HCT116 (cell line): Measurements from ENCODE around the gene C18orf32. TPM values are rescaled to one million over a fixed set of nuclear protein-coding genes. Genes with fewer than 3 reads are reported as not detected.

Experiments used
- ATAC-seq: fragments of 200-7000 bp; cut with Tn5 transposase; 2 replicates; pipeline ENCODE4 v1.9.1; 2020; ENCODE audit warnings: mild to moderate bottlenecking, moderate library complexity
- BruUV-seq: library from RNA; stranded (reverse); fragments of 400-500 nt; replicated peaks from 2 replicates; lab custom pipeline; 2021; lab: Mats Ljungman, UMichigan
- CTCF ChIA-PET: fragments of 300-600 bp; sonication (Branson Sonifier 250); formaldehyde crosslinking; loops from one replicate; lab custom pipeline; 2021; ENCODE audit warnings: antibody characterized with exemption; lab: Charles Lee
- POLR2A ChIA-PET: fragments of 300-600, 350-600 bp; sonication (Branson Sonifier 250); formaldehyde crosslinking; loops from one replicate; lab custom pipeline; 2021; ENCODE audit warnings: antibody characterized with exemption; lab: Charles Lee
- RAD21 ChIA-PET, 2 experiments: fragments of 300-600 bp; sonication (Branson Sonifier 250); formaldehyde crosslinking; loops; one replicate each; lab custom pipeline; 2023; ENCODE audit warnings: low total read pairs in 2 of 2; ENCODE audit not compliant: uncharacterized antibody in 2 of 2, unreplicated experiment in 2 of 2, low non-redundant PET in 1 of 2; lab: Charles Lee
- DNase-seq: peaks from one replicate; pipeline ENCODE4 v3.0.0-alpha.2; 2010; ENCODE audit warnings: low read depth, low spot score
- H2AFZ ChIP-seq: fragments of 200-600 bp; shearing (Covaris generic), sonication (generic); 2 replicates; pipeline ENCODE4 v1.6.1; 2017; ENCODE audit warnings: low read depth, mixed run types, mixed read lengths, antibody characterized with exemption, low read length; ENCODE audit not compliant: poor library complexity, severe bottlenecking
- H3K27ac ChIP-seq: 2 replicates; pipeline ENCODE4 v1.5.1; 2012; ENCODE audit warnings: low read depth, low read length
- H3K27me3 ChIP-seq: fragments of 200-600 bp; sonication (generic); 2 replicates; pipeline ENCODE4 v1.6.1; 2016; ENCODE audit warnings: mixed run types, low read length, mixed read lengths; ENCODE audit not compliant: insufficient read depth
- H3K36me3 ChIP-seq, 2 experiments: fragments of 200-500 bp in 1 of 2; fragments of 200-600 bp in 1 of 2; sonication (Bioruptor generic) in 1 of 2; sonication (generic) in 1 of 2; 2 replicates each; pipeline versions ENCODE4 v1.5.1 to v1.6.1; 2014 to 2016; ENCODE audit warnings: low read length in 2 of 2, inconsistent platforms in 1 of 2, mixed read lengths in 1 of 2, mixed run types in 1 of 2; ENCODE audit not compliant: insufficient read depth in 2 of 2, control insufficient read depth in 1 of 2
- H3K4me1 ChIP-seq, 2 experiments: fragments of 200-600 bp in 1 of 2; sonication (generic) in 1 of 2; 2 replicates each; pipeline versions ENCODE4 v1.5.1 to v1.6.1; 2012 to 2017; ENCODE audit warnings: low read length in 2 of 2, inconsistent platforms in 1 of 2, mild to moderate bottlenecking in 1 of 2, mixed read lengths in 1 of 2, mixed run types in 1 of 2, moderate library complexity in 1 of 2; ENCODE audit not compliant: insufficient read depth in 2 of 2, control insufficient read depth in 1 of 2
- H3K4me2 ChIP-seq: fragments of 200-600 bp; sonication (generic); 2 replicates; pipeline ENCODE4 v1.6.1; 2017; ENCODE audit warnings: mixed run types, low read length, mixed read lengths
- H3K4me3 ChIP-seq, 2 experiments: fragments of 200-600 bp in 1 of 2; sonication (generic) in 1 of 2; replicated peaks in 1 of 2; 2 replicates each; pipeline ENCODE4 v1.5.1; 2011 to 2016; ENCODE audit warnings: low read length in 2 of 2, control low read depth in 1 of 2, low read depth in 1 of 2, mild to moderate bottlenecking in 1 of 2, mixed read lengths in 1 of 2, mixed run types in 1 of 2
- H3K79me2 ChIP-seq: fragments of 200-600 bp; sonication (generic); 2 replicates; pipeline ENCODE4 v1.6.1; 2017; ENCODE audit warnings: mild to moderate bottlenecking, mixed run types, low read length, moderate library complexity, mixed read lengths; ENCODE audit not compliant: insufficient read depth
- H3K9ac ChIP-seq: fragments of 200-600 bp; sonication (generic); 2 replicates; pipeline ENCODE4 v1.6.1; 2016; ENCODE audit warnings: low read length, mixed read lengths
- H3K9me2 ChIP-seq: fragments of 200-600 bp; sonication (generic), shearing (Covaris generic); 2 replicates; pipeline ENCODE4 v1.6.1; 2017; ENCODE audit warnings: mixed run types, mild to moderate bottlenecking, moderate library complexity; ENCODE audit not compliant: insufficient read depth
- H3K9me3 ChIP-seq, 2 experiments: fragments of 200-500 bp in 1 of 2; fragments of 200-600 bp in 1 of 2; sonication (Bioruptor generic) in 1 of 2; sonication (generic) in 1 of 2; 2 replicates each; pipeline ENCODE4 v1.6.1; 2014 to 2017; ENCODE audit warnings: low read length in 2 of 2, mixed read lengths in 2 of 2, inconsistent platforms in 1 of 2, low read depth in 1 of 2, mild to moderate bottlenecking in 1 of 2, mixed run types in 1 of 2, moderate library complexity in 1 of 2; ENCODE audit not compliant: control insufficient read depth in 1 of 2, insufficient read depth in 1 of 2
- H4K20me1 ChIP-seq: fragments of 200-600 bp; sonication (generic), shearing (Covaris generic); 2 replicates; pipeline ENCODE4 v1.6.1; 2017; ENCODE audit warnings: mixed run types, mild to moderate bottlenecking, moderate library complexity; ENCODE audit not compliant: insufficient read depth
- CBX3 ChIP-seq: IDR thresholded peaks from 2 replicates; pipeline ENCODE4 v1.6.1; 2012; ENCODE audit warnings: low read depth
- CEBPB ChIP-seq: IDR thresholded peaks from 2 replicates; pipeline ENCODE4 v1.6.1; 2012; ENCODE audit warnings: low read depth
- POLR2AphosphoS5 ChIP-seq: IDR thresholded peaks from 2 replicates; pipeline ENCODE4 v1.6.1; 2011; ENCODE audit warnings: mild to moderate bottlenecking, low read depth, low read length, moderate library complexity
- RAD21 ChIP-seq: IDR thresholded peaks from 2 replicates; pipeline ENCODE4 v1.6.1; 2012; ENCODE audit warnings: low read depth, mild to moderate bottlenecking
- intact Hi-C: fragments of 100-400 bp; cut with micrococcal nuclease; formaldehyde crosslinking; loops from 2 replicates; pipeline ENCODE4 v1.10.0; 2022
- total RNA-seq: library from RNA; stranded (reverse); gene quantifications from one replicate; pipeline ENCODE4 v1.2.1, GENCODE V29; 2021; ENCODE audit not compliant: unreplicated experiment
- TF ChIP-seq, protein P1 (sequence below): IDR thresholded peaks from 2 replicates; pipeline ENCODE4 v1.6.1; 2012; ENCODE audit warnings: low read depth

C18orf32 gene
- total RNA-seq, 1 experiment from 2014 or later: 35.0 TPM

DNA sequence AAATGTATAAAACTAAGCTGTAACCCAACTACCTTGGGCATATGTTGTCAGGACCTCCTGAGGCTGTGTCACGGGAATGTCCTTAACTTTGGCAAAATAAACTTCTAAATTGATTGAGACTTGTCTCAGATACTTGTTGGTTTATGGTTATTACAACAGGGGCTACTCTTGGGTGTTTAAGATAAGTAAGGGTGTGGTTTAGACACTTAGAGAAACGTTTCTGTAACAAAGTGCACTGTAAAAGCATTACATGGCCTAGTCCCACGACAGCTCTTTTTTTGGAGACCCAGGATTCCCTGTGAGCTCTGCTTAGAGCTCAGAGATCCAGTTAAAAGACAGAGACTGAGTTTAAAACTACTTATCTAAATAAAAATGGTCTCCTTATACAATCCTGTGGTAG lies 42.6 kb upstream of the C18orf32 start:
- Histone ChIP-seq H3K9ac (no peak overlapping the region), H3K4me2 (no peak overlapping the region), H3K79me2 (no peaks in the 10 kb centered on the region), H4K20me1 (no peaks in the 10 kb centered on the region), H3K9me3 (no peaks in the 10 kb centered on the region), H3K4me1 (no peaks in the 10 kb centered on the region; a peak in 1 of 4 replicates), H3K27ac (no peak overlapping the region), H3K4me3 (no peak overlapping the region), H3K36me3 (no peaks in the 10 kb centered on the region), H2AFZ (no peak overlapping the region), H3K27me3 (no peaks in the 10 kb centered on the region), H3K9me2 (no peaks in the 10 kb centered on the region)
- RAD21 ChIA-PET: no interaction called here
- no TSS peak for BruUV-seq
- DNase-seq (no peak), ATAC-seq (no peak)
- POLR2A ChIA-PET: no interaction called here
- intact Hi-C loops: no loop called here
- CTCF ChIA-PET: no interaction called here
- TF ChIP-seq POLR2AphosphoS5 (no peak), CEBPB (no peak), CBX3 (no peak), RAD21 (no peak)
- TF ChIP-seq, protein P1, sequence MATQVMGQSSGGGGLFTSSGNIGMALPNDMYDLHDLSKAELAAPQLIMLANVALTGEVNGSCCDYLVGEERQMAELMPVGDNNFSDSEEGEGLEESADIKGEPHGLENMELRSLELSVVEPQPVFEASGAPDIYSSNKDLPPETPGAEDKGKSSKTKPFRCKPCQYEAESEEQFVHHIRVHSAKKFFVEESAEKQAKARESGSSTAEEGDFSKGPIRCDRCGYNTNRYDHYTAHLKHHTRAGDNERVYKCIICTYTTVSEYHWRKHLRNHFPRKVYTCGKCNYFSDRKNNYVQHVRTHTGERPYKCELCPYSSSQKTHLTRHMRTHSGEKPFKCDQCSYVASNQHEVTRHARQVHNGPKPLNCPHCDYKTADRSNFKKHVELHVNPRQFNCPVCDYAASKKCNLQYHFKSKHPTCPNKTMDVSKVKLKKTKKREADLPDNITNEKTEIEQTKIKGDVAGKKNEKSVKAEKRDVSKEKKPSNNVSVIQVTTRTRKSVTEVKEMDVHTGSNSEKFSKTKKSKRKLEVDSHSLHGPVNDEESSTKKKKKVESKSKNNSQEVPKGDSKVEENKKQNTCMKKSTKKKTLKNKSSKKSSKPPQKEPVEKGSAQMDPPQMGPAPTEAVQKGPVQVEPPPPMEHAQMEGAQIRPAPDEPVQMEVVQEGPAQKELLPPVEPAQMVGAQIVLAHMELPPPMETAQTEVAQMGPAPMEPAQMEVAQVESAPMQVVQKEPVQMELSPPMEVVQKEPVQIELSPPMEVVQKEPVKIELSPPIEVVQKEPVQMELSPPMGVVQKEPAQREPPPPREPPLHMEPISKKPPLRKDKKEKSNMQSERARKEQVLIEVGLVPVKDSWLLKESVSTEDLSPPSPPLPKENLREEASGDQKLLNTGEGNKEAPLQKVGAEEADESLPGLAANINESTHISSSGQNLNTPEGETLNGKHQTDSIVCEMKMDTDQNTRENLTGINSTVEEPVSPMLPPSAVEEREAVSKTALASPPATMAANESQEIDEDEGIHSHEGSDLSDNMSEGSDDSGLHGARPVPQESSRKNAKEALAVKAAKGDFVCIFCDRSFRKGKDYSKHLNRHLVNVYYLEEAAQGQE: no peak
